IgD-negative memory B cell (primary cell): ENCODE results near the gene PPP1CA. TPM values are rescaled to one million over a fixed set of nuclear protein-coding genes. Genes with fewer than 3 reads are reported as not detected.
"Not testable (repeated sequence)": the region's sequence is repeated elsewhere in the genome, so short reads cannot be mapped to it uniquely, and the experiment has no call there.

Experiments
- H3K27ac Mint-ChIP-seq, 3 donors: one replicate each; pipeline ENCODE4 v1.8.0; 2020 to 2022; ENCODE audit warnings: mild to moderate bottlenecking in 3 of 3, mixed read lengths in 3 of 3, moderate library complexity in 1 of 3
- H3K27me3 Mint-ChIP-seq: one replicate; pipeline ENCODE4 v1.8.0; 2021; ENCODE audit warnings: mixed read lengths
- H3K36me3 Mint-ChIP-seq: one replicate; pipeline ENCODE4 v1.8.0; 2020; ENCODE audit warnings: mild to moderate bottlenecking, mixed read lengths
- H3K4me1 Mint-ChIP-seq, 3 donors: one replicate each; pipeline ENCODE4 v1.8.0; 2020 to 2022; ENCODE audit warnings: mixed read lengths in 3 of 3, mild to moderate bottlenecking in 1 of 3
- H3K4me3 Mint-ChIP-seq, 4 donors: one replicate each; pipeline ENCODE4 v1.8.0; 2020 to 2022; ENCODE audit warnings: mild to moderate bottlenecking in 4 of 4, mixed read lengths in 4 of 4, moderate library complexity in 3 of 4
- H3K9me3 Mint-ChIP-seq, 3 donors: one replicate each; pipeline ENCODE4 v1.8.0; 2020 to 2021; ENCODE audit warnings: mixed read lengths in 3 of 3, mild to moderate bottlenecking in 1 of 3
- polyA plus RNA-seq: library from polyadenylated mRNA; unstranded; fragments of 300-500 nt; fragmentation: Illumina TruSeq; gene quantifications from one replicate; pipeline ENCODE4 v1.2.3, GENCODE V29; 2021

The PPP1CA gene
- polyA plus RNA-seq, 1 donor from 2014 or later, result 546 TPM

DNA sequence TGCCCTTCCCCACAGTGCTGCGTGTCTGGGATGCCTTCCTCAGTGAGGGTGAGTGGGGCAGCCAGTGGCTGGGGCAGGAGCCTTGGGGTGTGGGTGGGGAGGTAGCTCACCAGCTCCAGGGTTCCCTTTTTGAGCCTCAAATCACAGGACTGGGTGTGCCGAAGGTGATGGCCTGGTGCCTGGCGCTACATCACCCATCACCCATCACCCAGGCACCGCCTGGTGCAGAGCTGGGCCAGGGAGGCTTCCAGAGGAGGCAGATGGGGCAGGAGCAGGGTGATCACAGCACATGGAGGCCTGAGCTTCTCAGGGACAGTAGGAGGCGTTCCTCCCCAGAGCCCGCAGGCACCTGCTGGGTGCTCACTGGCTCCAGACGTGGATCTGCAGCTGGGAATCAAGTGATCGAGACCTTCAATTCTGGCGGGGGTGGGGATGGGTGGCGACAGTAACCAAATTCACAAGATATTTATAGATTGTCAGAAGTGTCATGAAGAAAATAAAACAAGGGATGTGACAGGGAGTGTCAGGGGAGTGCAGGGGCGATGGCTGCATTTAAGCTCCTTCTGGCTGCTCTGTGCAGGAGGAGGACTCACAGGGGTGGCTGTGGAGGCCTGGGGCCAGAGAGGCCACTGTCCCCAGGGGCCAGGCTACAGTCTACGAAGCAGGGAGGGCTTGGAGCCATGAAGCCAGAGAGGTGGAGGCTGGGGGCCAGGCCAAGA, 5.5 kb upstream of the PPP1CA start:
- peaks cover 9% of the 10 kb centered on the region for H3K36me3 Mint-ChIP-seq
- H3K27me3 Mint-ChIP-seq, result no peaks in the 10 kb centered on the region
- H3K9me3 Mint-ChIP-seq, result no peaks in the 10 kb centered on the region
- H3K4me3 Mint-ChIP-seq, result peak overlapping the region; percentile 77 to 100 (median 96)
- peaks cover 49 to 54% (median 49%) of the 10 kb centered on the region in 3 donors for H3K4me1 Mint-ChIP-seq
- peak overlapping the region in 2 of 3 donors; percentile 95 to 100 for H3K27ac Mint-ChIP-seq

DNA sequence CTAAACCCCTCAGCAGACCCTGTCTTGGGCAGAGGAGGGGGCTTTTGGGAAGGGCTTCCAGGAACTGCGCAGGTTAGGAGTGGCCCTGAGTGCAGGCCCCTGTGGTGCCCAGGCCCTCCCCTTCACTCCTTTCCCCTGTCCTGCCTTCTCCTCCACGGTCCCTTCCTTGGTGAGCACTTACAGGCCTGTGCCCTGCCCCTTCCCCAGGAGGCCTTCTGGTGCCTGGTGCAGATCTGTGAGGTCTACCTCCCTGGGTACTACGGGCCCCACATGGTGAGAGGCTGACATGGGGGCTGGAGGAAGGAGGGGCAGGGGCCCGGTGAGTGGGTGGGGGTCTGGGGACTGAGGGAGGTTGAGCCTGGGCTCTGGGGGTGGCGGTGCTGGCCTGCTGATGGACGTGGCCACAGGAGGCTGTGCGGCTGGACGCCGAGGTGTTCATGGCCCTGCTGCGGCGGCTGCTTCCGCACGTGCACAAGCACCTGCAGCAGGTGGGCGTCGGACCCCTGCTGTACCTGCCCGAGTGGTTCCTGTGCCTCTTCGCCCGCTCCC, 4.8 kb upstream of the PPP1CA start:
- H3K36me3 Mint-ChIP-seq, result peaks cover 9% of the 10 kb centered on the region
- no peaks in the 10 kb centered on the region for H3K9me3 Mint-ChIP-seq
- peaks cover 43 to 50% (median 46%) of the 10 kb centered on the region in 3 donors for H3K4me1 Mint-ChIP-seq
- peak overlapping the region; percentile 77 to 100 (median 98) for H3K4me3 Mint-ChIP-seq
- peak overlapping the region; percentile 85 to 100 (median 87) for H3K27ac Mint-ChIP-seq
- H3K27me3 Mint-ChIP-seq, result no peaks in the 10 kb centered on the region

GRCh38 chr11:67405688-67406339, 4.2 kb upstream of the PPP1CA start:
- no peaks in the 10 kb centered on the region for H3K27me3 Mint-ChIP-seq
- peaks cover 9% of the 10 kb centered on the region for H3K36me3 Mint-ChIP-seq
- peak overlapping the region; percentile 91 to 100 (median 98) for H3K4me3 Mint-ChIP-seq
- H3K9me3 Mint-ChIP-seq, result no peaks in the 10 kb centered on the region
- H3K4me1 Mint-ChIP-seq, result peaks cover 38 to 43% (median 41%) of the 10 kb centered on the region in 3 donors
- H3K27ac Mint-ChIP-seq, result peak overlapping the region; percentile 85 to 100 (median 87)

DNA sequence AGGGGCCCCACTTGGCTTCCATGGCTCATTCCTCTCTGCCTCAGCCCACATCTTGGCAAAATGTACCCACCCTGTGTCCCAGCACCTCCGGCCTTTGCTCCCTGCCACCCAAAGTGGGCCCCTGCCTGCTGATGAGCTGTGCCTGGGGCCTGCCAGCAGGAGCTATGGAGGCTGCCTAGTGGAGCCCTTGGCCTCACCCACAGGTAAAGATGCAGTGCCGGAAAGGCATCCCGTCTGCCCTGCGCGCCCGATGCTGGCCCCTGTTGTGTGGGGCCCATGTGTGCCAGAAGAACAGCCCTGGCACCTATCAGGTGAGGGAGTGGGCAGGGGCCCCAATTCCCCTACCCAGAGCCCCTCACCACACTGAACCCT, 3.5 kb upstream of the PPP1CA start:
- peak overlapping the region; percentile 91 to 100 (median 96) for H3K4me3 Mint-ChIP-seq
- H3K36me3 Mint-ChIP-seq, result peaks cover 9% of the 10 kb centered on the region
- H3K9me3 Mint-ChIP-seq, result no peaks in the 10 kb centered on the region
- H3K27ac Mint-ChIP-seq, result peak overlapping the region; percentile 47 to 100 (median 87)
- no peaks in the 10 kb centered on the region for H3K27me3 Mint-ChIP-seq
- H3K4me1 Mint-ChIP-seq, result peaks cover 37 to 43% (median 39%) of the 10 kb centered on the region in 3 donors

GRCh38 chr11:67404515-67405195, 3.0 kb upstream of the PPP1CA start:
- peaks cover 35 to 41% (median 35%) of the 10 kb centered on the region in 3 donors for H3K4me1 Mint-ChIP-seq
- peak overlapping the region; percentile 91 to 100 (median 96) for H3K4me3 Mint-ChIP-seq
- peak overlapping the region; percentile 36 to 100 (median 97) for H3K27ac Mint-ChIP-seq
- H3K36me3 Mint-ChIP-seq, result peaks cover 7% of the 10 kb centered on the region
- no peaks in the 10 kb centered on the region for H3K9me3 Mint-ChIP-seq
- no peaks in the 10 kb centered on the region for H3K27me3 Mint-ChIP-seq

GRCh38 chr11:67403085-67403484, 1.4 kb upstream of the PPP1CA start:
- H3K36me3 Mint-ChIP-seq, H3K9me3 Mint-ChIP-seq, H3K27me3 Mint-ChIP-seq: not testable (repeated sequence)
- Mint-ChIP-seq H3K4me3 (peak overlapping the region; percentile 91 to 100 (median 96)), H3K4me1 (peaks cover 24 to 34% (median 29%) of the 10 kb centered on the region in 3 donors), H3K27ac (peak overlapping the region; percentile 96 to 100 (median 97))

- peaks cover 18 to 28% (median 21%) of the 10 kb centered on the region in 3 donors for H3K4me1 Mint-ChIP-seq
- not testable (repeated sequence) for H3K36me3 Mint-ChIP-seq, H3K27me3 Mint-ChIP-seq, H3K9me3 Mint-ChIP-seq
- H3K27ac Mint-ChIP-seq, result peak overlapping the region; percentile 93 to 97 (median 95)
- peak overlapping the region; percentile 91 to 100 (median 93) for H3K4me3 Mint-ChIP-seq
Observed at GRCh38 chr11:67402192-67402839, 658 bp upstream of the PPP1CA start.

GRCh38 chr11:67400942-67401494, 640 bp downstream of the PPP1CA start:
- H3K4me3 Mint-ChIP-seq, result peak overlapping the region; percentile 84 to 100 (median 94)
- peaks cover 16 to 22% (median 17%) of the 10 kb centered on the region in 3 donors for H3K4me1 Mint-ChIP-seq
- H3K9me3 Mint-ChIP-seq, result no peaks in the 10 kb centered on the region
- H3K36me3 Mint-ChIP-seq, result no peaks in the 10 kb centered on the region
- peak overlapping the region; percentile 84 to 87 (median 85) for H3K27ac Mint-ChIP-seq
- H3K27me3 Mint-ChIP-seq, result no peaks in the 10 kb centered on the region

DNA sequence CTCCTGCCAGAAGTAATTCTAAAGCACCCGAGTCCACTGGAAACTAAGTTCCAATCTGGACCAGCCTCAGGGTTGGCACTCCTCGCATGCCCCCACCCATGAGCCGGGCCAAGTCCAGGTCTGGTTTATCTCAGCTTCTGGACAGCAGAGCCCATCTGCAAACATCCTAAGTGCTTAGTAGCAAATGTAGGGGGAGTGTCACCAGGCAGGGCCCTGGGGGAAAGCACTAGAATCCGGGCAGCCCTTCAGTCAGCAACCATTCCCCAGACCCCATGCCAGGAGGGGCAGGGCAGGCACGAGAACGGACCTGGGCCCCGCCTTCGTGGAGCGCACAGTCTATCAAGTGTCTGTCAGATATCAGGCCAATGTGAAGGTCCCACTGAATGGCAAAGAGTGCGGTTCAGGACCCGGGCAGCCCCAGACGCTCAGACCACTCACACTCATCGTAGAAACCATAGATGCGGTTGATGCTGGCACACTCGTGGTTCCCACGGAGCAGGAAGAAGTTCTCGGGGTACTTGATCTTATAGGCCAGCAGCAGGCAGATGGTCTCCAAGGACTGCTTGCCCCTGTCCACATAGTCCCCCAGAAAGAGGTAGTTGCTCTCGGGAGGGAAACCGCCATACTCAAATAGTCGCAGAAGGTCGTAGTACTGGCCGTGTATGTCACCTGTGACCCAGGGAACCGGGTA, 1.3 kb downstream of the PPP1CA start:
- Mint-ChIP-seq H3K36me3 (no peaks in the 10 kb centered on the region), H3K9me3 (no peaks in the 10 kb centered on the region), H3K4me3 (peak overlapping the region; percentile 84 to 100 (median 94)), H3K4me1 (peaks cover 15 to 22% (median 16%) of the 10 kb centered on the region in 3 donors), H3K27me3 (no peaks in the 10 kb centered on the region), H3K27ac (peak overlapping the region; percentile 84 to 87 (median 85))

- no peaks in the 10 kb centered on the region for H3K36me3 Mint-ChIP-seq
- H3K27ac Mint-ChIP-seq, result peak overlapping the region in 1 of 3 donors; percentile 65
- peak overlapping the region; percentile 42 to 100 (median 66) for H3K4me3 Mint-ChIP-seq
- H3K4me1 Mint-ChIP-seq, result peaks cover 12 to 22% (median 16%) of the 10 kb centered on the region in 3 donors
- no peaks in the 10 kb centered on the region for H3K27me3 Mint-ChIP-seq
- no peaks in the 10 kb centered on the region for H3K9me3 Mint-ChIP-seq
Observed at GRCh38 chr11:67398661-67399563, 2.7 kb downstream of the PPP1CA start.

- no peaks in the 10 kb centered on the region for H3K27me3 Mint-ChIP-seq
- H3K9me3 Mint-ChIP-seq, result no peaks in the 10 kb centered on the region
- peaks cover 11 to 20% (median 17%) of the 10 kb centered on the region in 3 donors for H3K4me1 Mint-ChIP-seq
- peak overlapping the region in 2 of 4 donors; percentile 34 to 81 for H3K4me3 Mint-ChIP-seq
- peak overlapping the region in 2 of 3 donors; percentile 40 to 58 for H3K27ac Mint-ChIP-seq
- H3K36me3 Mint-ChIP-seq, result no peaks in the 10 kb centered on the region
Observed at GRCh38 chr11:67397986-67398660, 3.5 kb downstream of the PPP1CA start.

DNA sequence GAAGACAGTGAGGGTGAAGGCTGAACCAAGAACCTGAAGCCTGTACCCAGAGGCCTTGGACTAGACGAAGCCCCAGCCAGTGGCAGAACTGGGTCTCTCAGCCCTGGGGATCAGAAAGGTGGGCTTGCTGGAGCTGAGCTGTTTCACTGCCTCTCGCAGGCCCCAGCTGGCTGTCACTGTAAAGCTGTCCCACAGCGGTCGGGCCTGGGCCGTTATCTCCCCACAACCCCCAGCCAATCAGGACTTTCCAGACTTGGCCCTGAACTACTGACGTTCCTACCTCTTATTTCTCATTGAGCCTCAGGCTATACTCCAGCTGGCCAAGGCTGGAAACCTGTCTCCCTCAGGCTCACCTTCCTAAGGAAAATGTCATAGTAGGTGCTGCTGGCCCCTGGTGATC, 4.1 kb downstream of the PPP1CA start:
- H3K4me1 Mint-ChIP-seq, result peaks cover 11 to 22% (median 20%) of the 10 kb centered on the region in 3 donors
- H3K27ac Mint-ChIP-seq, result peak overlapping the region in 2 of 3 donors; percentile 40 to 58
- H3K27me3 Mint-ChIP-seq, result no peaks in the 10 kb centered on the region
- no peaks in the 10 kb centered on the region for H3K9me3 Mint-ChIP-seq
- H3K36me3 Mint-ChIP-seq, result no peaks in the 10 kb centered on the region
- peak overlapping the region in 3 of 4 donors; percentile 34 to 81 (median 55) for H3K4me3 Mint-ChIP-seq
